ENCODE data around the gene OR51A2.

DNA sequence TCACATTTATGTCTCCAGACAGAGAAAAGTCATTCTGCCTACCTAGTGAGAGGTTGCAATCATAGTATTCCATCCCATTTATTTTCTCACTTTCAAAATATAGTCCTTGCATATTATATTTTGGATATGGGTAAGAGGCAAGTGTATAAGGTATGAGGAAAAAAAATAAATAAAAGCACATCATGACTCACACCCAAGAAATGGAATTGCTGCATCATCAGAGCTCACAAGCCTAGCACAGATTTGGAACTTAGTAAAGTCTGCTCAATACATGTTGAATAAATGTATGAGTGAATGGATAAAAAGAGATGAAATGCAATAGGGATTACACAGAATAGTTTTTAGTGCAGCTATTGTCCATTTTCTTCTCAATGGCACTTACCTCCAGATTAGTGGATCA, 28.9 kb downstream of the OR51A2 start:
- TF ChIP-seq, protein P1, sequence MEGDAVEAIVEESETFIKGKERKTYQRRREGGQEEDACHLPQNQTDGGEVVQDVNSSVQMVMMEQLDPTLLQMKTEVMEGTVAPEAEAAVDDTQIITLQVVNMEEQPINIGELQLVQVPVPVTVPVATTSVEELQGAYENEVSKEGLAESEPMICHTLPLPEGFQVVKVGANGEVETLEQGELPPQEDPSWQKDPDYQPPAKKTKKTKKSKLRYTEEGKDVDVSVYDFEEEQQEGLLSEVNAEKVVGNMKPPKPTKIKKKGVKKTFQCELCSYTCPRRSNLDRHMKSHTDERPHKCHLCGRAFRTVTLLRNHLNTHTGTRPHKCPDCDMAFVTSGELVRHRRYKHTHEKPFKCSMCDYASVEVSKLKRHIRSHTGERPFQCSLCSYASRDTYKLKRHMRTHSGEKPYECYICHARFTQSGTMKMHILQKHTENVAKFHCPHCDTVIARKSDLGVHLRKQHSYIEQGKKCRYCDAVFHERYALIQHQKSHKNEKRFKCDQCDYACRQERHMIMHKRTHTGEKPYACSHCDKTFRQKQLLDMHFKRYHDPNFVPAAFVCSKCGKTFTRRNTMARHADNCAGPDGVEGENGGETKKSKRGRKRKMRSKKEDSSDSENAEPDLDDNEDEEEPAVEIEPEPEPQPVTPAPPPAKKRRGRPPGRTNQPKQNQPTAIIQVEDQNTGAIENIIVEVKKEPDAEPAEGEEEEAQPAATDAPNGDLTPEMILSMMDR (IDR thresholded peaks at IDR 0.05; ENCODE audit: low read depth, low read length) = no peak
- TF ChIP-seq MYC (IDR thresholded peaks at IDR 0.05; ENCODE audit: low read depth, low read length) = no peak
- no peak for TF ChIP-seq POLR2A (IDR thresholded peaks at IDR 0.05; ENCODE audit: extremely low read depth, insufficient read length)
- TF ChIP-seq, protein P2, sequence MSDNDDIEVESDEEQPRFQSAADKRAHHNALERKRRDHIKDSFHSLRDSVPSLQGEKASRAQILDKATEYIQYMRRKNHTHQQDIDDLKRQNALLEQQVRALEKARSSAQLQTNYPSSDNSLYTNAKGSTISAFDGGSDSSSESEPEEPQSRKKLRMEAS (IDR thresholded peaks at IDR 0.05; ENCODE audit: low read depth, low read length) = no peak
